HCT116 (cell line): ENCODE results near the gene EIF5AL1.
"Not testable (repeated sequence)": the region's sequence is repeated elsewhere in the genome, so short reads cannot be mapped to it uniquely, and the experiment has no call there.

Experiments used
- EGR1 ChIP-seq: IDR thresholded peaks from 2 replicates; pipeline ENCODE4 v1.6.1; 2012; ENCODE audit warnings: low read depth
- POLR2A ChIP-seq: IDR thresholded peaks from 2 replicates; pipeline ENCODE4 v1.7.0; 2011; ENCODE audit warnings: borderline replicate concordance; ENCODE audit not compliant: insufficient read depth, insufficient read length; ENCODE audit errors: extremely low read depth
- TF ChIP-seq, protein P1 (sequence below), 3 experiments: fragments of 200-600 bp in 1 of 3; sonication (generic) in 1 of 3; IDR thresholded peaks in 2 of 3; conservative IDR thresholded peaks in 1 of 3; 2 replicates each; pipeline ENCODE4 v1.5.1; 2012 to 2017; ENCODE audit warnings: low read depth in 2 of 3, low read length in 2 of 3, antibody characterized with exemption in 1 of 3, borderline replicate concordance in 1 of 3, control low read depth in 1 of 3, mild to moderate bottlenecking in 1 of 3, mixed read lengths in 1 of 3, mixed run types in 1 of 3, moderate library complexity in 1 of 3; ENCODE audit not compliant: insufficient read depth in 1 of 3
- TF ChIP-seq, protein P2 (sequence below): IDR thresholded peaks from 2 replicates; pipeline ENCODE4 v1.6.1; 2012

DNA sequence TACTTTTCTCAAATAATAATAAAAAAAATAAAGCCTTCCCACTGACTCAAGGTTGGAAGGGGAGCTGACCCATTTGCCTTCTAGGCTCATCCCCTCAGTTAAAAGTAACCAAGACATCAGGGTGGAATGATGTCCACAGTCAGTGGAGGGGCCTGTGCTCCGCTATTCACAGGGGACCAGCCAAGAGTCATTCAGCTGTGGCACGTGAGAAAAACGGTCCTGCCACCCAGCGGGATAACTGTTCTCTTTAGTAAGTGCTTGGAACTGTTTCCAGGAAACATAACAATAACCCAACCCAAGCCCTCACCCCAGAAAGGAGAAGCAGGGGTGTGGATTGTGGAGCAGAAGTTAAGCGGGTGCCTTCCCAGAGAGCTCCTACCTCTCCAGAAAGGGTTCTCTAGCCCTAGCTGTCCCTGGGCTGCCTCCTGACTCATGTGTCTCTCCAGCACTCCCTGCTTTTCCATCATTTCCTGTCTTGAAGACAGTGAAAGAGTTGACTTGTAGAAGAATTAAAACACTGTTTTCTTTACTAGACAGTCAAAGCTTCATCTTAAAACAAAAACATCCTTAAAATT, 2.3 kb upstream of the EIF5AL1 start:
- TF ChIP-seq, protein P1, sequence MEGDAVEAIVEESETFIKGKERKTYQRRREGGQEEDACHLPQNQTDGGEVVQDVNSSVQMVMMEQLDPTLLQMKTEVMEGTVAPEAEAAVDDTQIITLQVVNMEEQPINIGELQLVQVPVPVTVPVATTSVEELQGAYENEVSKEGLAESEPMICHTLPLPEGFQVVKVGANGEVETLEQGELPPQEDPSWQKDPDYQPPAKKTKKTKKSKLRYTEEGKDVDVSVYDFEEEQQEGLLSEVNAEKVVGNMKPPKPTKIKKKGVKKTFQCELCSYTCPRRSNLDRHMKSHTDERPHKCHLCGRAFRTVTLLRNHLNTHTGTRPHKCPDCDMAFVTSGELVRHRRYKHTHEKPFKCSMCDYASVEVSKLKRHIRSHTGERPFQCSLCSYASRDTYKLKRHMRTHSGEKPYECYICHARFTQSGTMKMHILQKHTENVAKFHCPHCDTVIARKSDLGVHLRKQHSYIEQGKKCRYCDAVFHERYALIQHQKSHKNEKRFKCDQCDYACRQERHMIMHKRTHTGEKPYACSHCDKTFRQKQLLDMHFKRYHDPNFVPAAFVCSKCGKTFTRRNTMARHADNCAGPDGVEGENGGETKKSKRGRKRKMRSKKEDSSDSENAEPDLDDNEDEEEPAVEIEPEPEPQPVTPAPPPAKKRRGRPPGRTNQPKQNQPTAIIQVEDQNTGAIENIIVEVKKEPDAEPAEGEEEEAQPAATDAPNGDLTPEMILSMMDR (IDR thresholded peaks at IDR 0.05 in 2 of 3, conservative IDR thresholded peaks at IDR 0.05 in 1 of 3; ENCODE audit: borderline replicate concordance in 1 of 3, insufficient read depth in 1 of 3, low read depth in 2 of 3, low read length in 2 of 3) = not testable (repeated sequence)
- not testable (repeated sequence) for TF ChIP-seq POLR2A, EGR1
- TF ChIP-seq, protein P2, sequence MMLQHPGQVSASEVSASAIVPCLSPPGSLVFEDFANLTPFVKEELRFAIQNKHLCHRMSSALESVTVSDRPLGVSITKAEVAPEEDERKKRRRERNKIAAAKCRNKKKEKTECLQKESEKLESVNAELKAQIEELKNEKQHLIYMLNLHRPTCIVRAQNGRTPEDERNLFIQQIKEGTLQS = not testable (repeated sequence)
